GM19025 (cell line): ENCODE measurements around the gene CNTNAP2.
"Not testable (repeated sequence)": the region's sequence is repeated elsewhere in the genome, so short reads cannot be mapped to it uniquely, and the experiment has no call there.

Experiments
- ATAC-seq: cut with Tn5 transposase; IDR thresholded peaks from one replicate; pipeline ENCODE4 v1.9.1; 2021; ENCODE audit warnings: mild to moderate bottlenecking, low read depth, moderate library complexity; ENCODE audit not compliant: unreplicated experiment

The CNTNAP2 gene

GRCh38 chr7:148457310-148457921 lies 2340.8 kb downstream of the CNTNAP2 start:
- ATAC-seq, result no peak

GRCh38 chr7:148458263-148458662 lies 2341.7 kb downstream of the CNTNAP2 start:
- no peak for ATAC-seq

- no peak for ATAC-seq
Measured at GRCh38 chr7:148461392-148462179, 2345.0 kb downstream of the CNTNAP2 start.

GRCh38 chr7:148462774-148463173 lies 2346.2 kb downstream of the CNTNAP2 start:
- ATAC-seq, result not testable (repeated sequence)

- ATAC-seq, result no peak
Measured at GRCh38 chr7:148463210-148463609, 2346.6 kb downstream of the CNTNAP2 start.

GRCh38 chr7:148464947-148465346 lies 2348.3 kb downstream of the CNTNAP2 start:
- no peak for ATAC-seq

GRCh38 chr7:148465441-148465840 lies 2348.8 kb downstream of the CNTNAP2 start:
- not testable (repeated sequence) for ATAC-seq

- ATAC-seq, result no peak
Measured at GRCh38 chr7:148466120-148466519, 2349.5 kb downstream of the CNTNAP2 start.

- ATAC-seq, result no peak
Measured at GRCh38 chr7:148468700-148469098, 2352.1 kb downstream of the CNTNAP2 start.
